Activated naive CD8-positive, alpha-beta T cell treated with anti-CD3 and anti-CD28 coated beads, Interleukin-2, amount 50 U/mL, for 16 hours (primary cell): ENCODE measurements around the gene MTHFS.

Experiments used
- DNase-seq: peaks from one replicate; pipeline ENCODE4 v3.0.0-alpha.2; 2020; ENCODE audit warnings: low read depth, low spot score

MTHFS gene

GRCh38 chr15:79875213-79875612, 21.6 kb downstream of the MTHFS start:
- DNase-seq = no peak

- DNase-seq = no peak
Observed at GRCh38 chr15:79874242-79874641, 22.6 kb downstream of the MTHFS start.

- DNase-seq = no peak
Observed at GRCh38 chr15:79872358-79873017, 24.3 kb downstream of the MTHFS start.

GRCh38 chr15:79868554-79868953, 28.3 kb downstream of the MTHFS start:
- no peak for DNase-seq

GRCh38 chr15:79863886-79864285, 32.9 kb downstream of the MTHFS start:
- DNase-seq = no peak

GRCh38 chr15:79862191-79862590, 34.6 kb downstream of the MTHFS start:
- no peak for DNase-seq

GRCh38 chr15:79860661-79861060, 36.2 kb downstream of the MTHFS start:
- no peak for DNase-seq

- DNase-seq = no peak
Observed at GRCh38 chr15:79858469-79858868, 38.3 kb downstream of the MTHFS start.

- DNase-seq = peak; percentile 47
Observed at GRCh38 chr15:79853492-79854328, 43.1 kb downstream of the MTHFS start.

- no peak for DNase-seq
Observed at GRCh38 chr15:79849789-79850188, 47.0 kb downstream of the MTHFS start.

GRCh38 chr15:79846539-79846938, 50.3 kb downstream of the MTHFS start:
- no peak for DNase-seq

- no peak for DNase-seq
Observed at GRCh38 chr15:79844221-79844620, 52.6 kb downstream of the MTHFS start.

- DNase-seq = no peak
Observed at GRCh38 chr15:79837846-79838245, 59.0 kb downstream of the MTHFS start.

- DNase-seq = no peak
Observed at GRCh38 chr15:79834495-79834894, 62.3 kb downstream of the MTHFS start.

GRCh38 chr15:79832367-79833120, 64.3 kb downstream of the MTHFS start:
- no peak for DNase-seq

- no peak for DNase-seq
Observed at GRCh38 chr15:79831604-79832003, 65.2 kb downstream of the MTHFS start.

GRCh38 chr15:79829950-79830349, 66.9 kb downstream of the MTHFS start:
- DNase-seq = no peak

GRCh38 chr15:79828447-79828846, 68.4 kb downstream of the MTHFS start:
- DNase-seq = no peak

- no peak for DNase-seq
Observed at GRCh38 chr15:79826800-79827199, 70.0 kb downstream of the MTHFS start.

- DNase-seq = no peak
Observed at GRCh38 chr15:79824136-79824701, 72.6 kb downstream of the MTHFS start.

- no peak for DNase-seq
Observed at GRCh38 chr15:79820820-79821219, 76.0 kb downstream of the MTHFS start.

GRCh38 chr15:79820176-79820575, 76.6 kb downstream of the MTHFS start:
- DNase-seq = no peak
